Activated naive CD8-positive, alpha-beta T cell treated with anti-CD3 and anti-CD28 coated beads for 36 hours (primary cell): ENCODE data around the gene SKIC3. TPM values are rescaled to one million over a fixed set of nuclear protein-coding genes. Genes with fewer than 3 reads are reported as not detected.

Experiments
- DNase-seq: peaks from one replicate; pipeline ENCODE4 v3.0.0; 2021
- H3K27ac Mint-ChIP-seq: one replicate; pipeline ENCODE4 v1.8.0; 2022; ENCODE audit warnings: mild to moderate bottlenecking, moderate library complexity, mixed read lengths
- H3K27me3 Mint-ChIP-seq: one replicate; pipeline ENCODE4 v1.8.0; 2022; ENCODE audit warnings: mild to moderate bottlenecking, mixed read lengths
- H3K36me3 Mint-ChIP-seq: one replicate; pipeline ENCODE4 v1.8.0; 2021; ENCODE audit warnings: mild to moderate bottlenecking, mixed read lengths
- H3K4me1 Mint-ChIP-seq: one replicate; pipeline ENCODE4 v1.8.0; 2021; ENCODE audit warnings: mixed read lengths
- H3K4me3 Mint-ChIP-seq: one replicate; pipeline ENCODE4 v1.8.0; 2022; ENCODE audit warnings: mild to moderate bottlenecking, moderate library complexity, mixed read lengths
- H3K9me3 Mint-ChIP-seq: one replicate; pipeline ENCODE4 v1.8.0; 2022; ENCODE audit warnings: mixed read lengths
- total RNA-seq, 2 experiments: library from RNA; stranded (reverse); gene quantifications; one replicate each; pipeline ENCODE4 v1.2.3, GENCODE V29; 2021

The SKIC3 gene
- total RNA-seq, 2 experiments from 2014 or later: 66.5 to 68.7 TPM

DNA sequence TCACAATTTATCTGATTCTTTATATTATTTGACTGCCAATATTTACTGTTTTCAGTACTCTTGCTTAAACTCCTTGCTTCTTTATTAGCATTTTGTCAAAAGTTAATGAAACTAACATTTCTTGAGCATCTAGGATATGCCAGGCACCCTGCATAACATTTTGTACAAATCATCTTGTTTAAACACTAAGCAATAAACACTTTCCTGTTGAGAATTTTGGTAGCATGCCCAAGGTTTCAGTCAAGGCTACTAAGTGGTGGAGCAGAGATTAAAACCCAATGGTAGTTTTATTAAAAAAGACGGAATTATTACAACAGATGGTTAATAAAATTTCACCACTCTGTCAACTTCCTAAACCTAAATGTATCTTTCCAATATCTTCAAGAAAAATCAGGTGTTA lies 43.2 kb downstream of the SKIC3 start:
- Mint-ChIP-seq H3K27ac (no peak overlapping the region), H3K9me3 (no peaks in the 10 kb centered on the region), H3K36me3 (peaks cover 17% of the 10 kb centered on the region), H3K27me3 (no peaks in the 10 kb centered on the region), H3K4me3 (no peak overlapping the region), H3K4me1 (no peaks in the 10 kb centered on the region)
- no peak for DNase-seq

DNA sequence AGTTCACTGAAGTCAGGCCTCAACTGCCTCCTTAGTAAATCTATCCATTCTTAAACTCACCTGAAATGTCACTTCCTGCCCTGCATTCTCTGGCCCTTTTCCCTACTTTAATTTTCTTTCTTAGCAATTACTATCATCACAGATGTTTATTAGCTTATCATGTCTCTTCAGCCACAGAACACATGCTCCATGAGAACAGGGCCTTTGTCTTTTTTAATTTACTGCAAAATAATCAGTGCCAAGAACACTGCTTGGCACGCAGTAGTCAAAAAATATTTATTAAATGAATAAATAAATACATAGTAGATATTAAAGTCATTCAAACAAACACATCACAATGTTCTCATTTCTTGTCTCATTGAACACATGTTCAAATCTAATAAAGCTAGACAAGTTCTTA lies 46.2 kb downstream of the SKIC3 start:
- H3K4me3 Mint-ChIP-seq: no peak overlapping the region
- no peaks in the 10 kb centered on the region for H3K4me1 Mint-ChIP-seq
- H3K9me3 Mint-ChIP-seq: no peaks in the 10 kb centered on the region
- no peaks in the 10 kb centered on the region for H3K27me3 Mint-ChIP-seq
- H3K36me3 Mint-ChIP-seq: peaks cover 19% of the 10 kb centered on the region
- H3K27ac Mint-ChIP-seq: no peak overlapping the region
- no peak for DNase-seq

Other genes with a start within 250 kb of the SKIC3 start
- gene FAM81B, start 163.6 kb downstream of the SKIC3 start, total RNA-seq: not detected
- 1 to 10 TPM; 4.1 to 5.2 TPM for gene ARSK, start 124 bp upstream of the SKIC3 start, total RNA-seq
- gene GPR150, start 65.1 kb upstream of the SKIC3 start, total RNA-seq: under 1 TPM; 0.34 to 0.52 TPM
- gene RFESD, start 91.8 kb upstream of the SKIC3 start, total RNA-seq: 1 to 10 TPM; 6.1 to 6.2 TPM
- not detected for gene SPATA9, start 128.0 kb upstream of the SKIC3 start, total RNA-seq
- gene RHOBTB3, start 176.4 kb upstream of the SKIC3 start, total RNA-seq: under 1 TPM; 0.52 to 0.78 TPM